Measurements from ENCODE around the gene PRDX2.

Gene PRDX2

GRCh38 chr19:12792051-12792852 lies 9.3 kb downstream of the PRDX2 start:
- no peaks in the 10 kb centered on the region for H3K27me3 ChIP-seq
- H3K9me3 ChIP-seq, result no peaks in the 10 kb centered on the region
- peaks cover 27% of the 10 kb centered on the region for H3K4me1 ChIP-seq
- no peak for TF ChIP-seq CTCF (IDR thresholded peaks at IDR 0.05; ENCODE audit: low read depth, low read length)
- H3K36me3 ChIP-seq, result no peaks in the 10 kb centered on the region; the same call in 1 of the 2 replicates
- peak; percentile 83 for DNase-seq
- H3K4me3 ChIP-seq (ENCODE audit: low read depth, low read length), result peak overlapping the region; percentile 89

- H3K36me3 ChIP-seq, result no peaks in the 10 kb centered on the region; the same call in 1 of the 2 replicates
- H3K27me3 ChIP-seq, result no peaks in the 10 kb centered on the region
- H3K4me1 ChIP-seq, result peaks cover 27% of the 10 kb centered on the region
- no peaks in the 10 kb centered on the region for H3K9me3 ChIP-seq
- DNase-seq, result peak; percentile 98
- no peak for TF ChIP-seq CTCF (IDR thresholded peaks at IDR 0.05; ENCODE audit: low read depth, low read length)
- H3K4me3 ChIP-seq (ENCODE audit: low read depth, low read length), result peak within 1 kb of the TSS; percentile 89
Observed at GRCh38 chr19:12791345-12792050, 10.1 kb downstream of the PRDX2 start, which contains the start of gene JUNB. JUNB (plus strand) TSS chr19:12791486; CDS start chr19:12791772, 286 bp downstream.

- Histone ChIP-seq H3K4me3 (ENCODE audit: low read depth, low read length) (peak overlapping the region; percentile 89), H3K4me1 (peaks cover 23% of the 10 kb centered on the region), H3K27me3 (no peaks in the 10 kb centered on the region), H3K9me3 (no peaks in the 10 kb centered on the region), H3K36me3 (no peaks in the 10 kb centered on the region; the same call in 1 of the 2 replicates)
- TF ChIP-seq CTCF (IDR thresholded peaks at IDR 0.05; ENCODE audit: low read depth, low read length), result no peak
- no peak for DNase-seq
Observed at GRCh38 chr19:12790628-12791344, 10.8 kb downstream of the PRDX2 start.

- H3K9me3 ChIP-seq, result no peaks in the 10 kb centered on the region
- H3K4me1 ChIP-seq, result peaks cover 29% of the 10 kb centered on the region
- H3K4me3 ChIP-seq (ENCODE audit: low read depth, low read length), result peak overlapping the region; percentile 89
- H3K27me3 ChIP-seq, result no peaks in the 10 kb centered on the region
- no peaks in the 10 kb centered on the region; the same call in 1 of the 2 replicates for H3K36me3 ChIP-seq
- peak; percentile 98 for DNase-seq
- no peak for TF ChIP-seq CTCF (IDR thresholded peaks at IDR 0.05; ENCODE audit: low read depth, low read length)
Observed at GRCh38 chr19:12789904-12790619, 11.5 kb downstream of the PRDX2 start.

GRCh38 chr19:12789098-12789903 lies 12.3 kb downstream of the PRDX2 start:
- peak; percentile 47 for DNase-seq
- Histone ChIP-seq H3K9me3 (no peaks in the 10 kb centered on the region), H3K4me3 (ENCODE audit: low read depth, low read length) (peak overlapping the region; percentile 89), H3K27me3 (no peaks in the 10 kb centered on the region), H3K4me1 (peaks cover 37% of the 10 kb centered on the region), H3K36me3 (no peaks in the 10 kb centered on the region; the same call in 1 of the 2 replicates)
- TF ChIP-seq CTCF (IDR thresholded peaks at IDR 0.05; ENCODE audit: low read depth, low read length), result no peak
